Neural cell (in vitro differentiated cells): ENCODE results near the gene KRABD2.

Experiments used
- H2AFZ ChIP-seq: fragments of 200-600, 300-800 bp; sonication (generic), shearing (Covaris generic); 2 replicates; pipeline ENCODE4 v1.6.0; 2014; ENCODE audit warnings: low read depth, mild to moderate bottlenecking, antibody characterized with exemption, low read length, moderate library complexity
- H3F3A ChIP-seq: fragments of 200-600 bp; shearing (Covaris generic); 2 replicates; pipeline ENCODE4 v1.6.1; 2016; ENCODE audit warnings: mild to moderate bottlenecking, moderate library complexity, mixed read lengths, antibody characterized with exemption, low read length; ENCODE audit not compliant: insufficient read depth, poor library complexity, severe bottlenecking
- H3K27ac ChIP-seq: fragments of 200-600, 300-800 bp; sonication (generic), shearing (Covaris generic); 2 replicates; pipeline ENCODE4 v1.5.1; 2014; ENCODE audit warnings: mild to moderate bottlenecking, low read length, moderate library complexity
- H3K27me3 ChIP-seq: fragments of 300-800, 200-600 bp; sonication (generic), shearing (Covaris generic); 2 replicates; pipeline ENCODE4 v1.6.0; 2014; ENCODE audit warnings: mild to moderate bottlenecking, low read depth, low read length, moderate library complexity; ENCODE audit not compliant: insufficient read depth
- H3K36me3 ChIP-seq: fragments of 300-800, 200-600 bp; sonication (generic), shearing (Covaris generic); 2 replicates; pipeline ENCODE4 v1.5.1; 2014; ENCODE audit warnings: mild to moderate bottlenecking, antibody characterized with exemption, low read length, moderate library complexity; ENCODE audit not compliant: insufficient read depth
- H3K4me2 ChIP-seq: fragments of 300-800, 200-600 bp; sonication (generic), shearing (Covaris generic); 2 replicates; pipeline ENCODE4 v1.6.0; 2014; ENCODE audit warnings: mild to moderate bottlenecking, low read length
- H3K4me3 ChIP-seq: fragments of 300-800, 200-600 bp; sonication (generic), shearing (Covaris generic); 2 replicates; pipeline ENCODE4 v1.5.1; 2014; ENCODE audit warnings: mild to moderate bottlenecking, low read length, moderate library complexity
- H3K79me2 ChIP-seq: fragments of 200-600 bp; shearing (Covaris generic); replicated peaks from 2 replicates; pipeline ENCODE4 v1.6.0; 2014; ENCODE audit warnings: mild to moderate bottlenecking, low read length, moderate library complexity; ENCODE audit not compliant: insufficient read depth
- H3K9ac ChIP-seq: fragments of 300-800, 200-600 bp; sonication (generic), shearing (Covaris generic); 2 replicates; pipeline ENCODE4 v1.6.1; 2016; ENCODE audit warnings: mild to moderate bottlenecking, low read length, mixed read lengths
- H3K9me2 ChIP-seq: fragments of 200-600 bp; shearing (Covaris generic); 2 replicates; pipeline ENCODE4 v1.6.1; 2016; ENCODE audit warnings: mild to moderate bottlenecking, low read length, mixed read lengths; ENCODE audit not compliant: insufficient read depth
- H3K9me3 ChIP-seq: fragments of 200-600, 300-800 bp; sonication (generic), shearing (Covaris generic); 2 replicates; pipeline ENCODE4 v1.6.1; 2016; ENCODE audit warnings: mild to moderate bottlenecking, mixed run types, low read length, moderate library complexity, mixed read lengths
- H4K20me1 ChIP-seq: fragments of 200-600 bp; shearing (Covaris generic); 2 replicates; pipeline ENCODE4 v1.6.1; 2016; ENCODE audit warnings: mild to moderate bottlenecking, mixed run types; ENCODE audit not compliant: insufficient read depth
- CTCF ChIP-seq: fragments of 450-650 bp; IDR thresholded peaks from 2 replicates; pipeline ENCODE4 v1.5.1; 2014; ENCODE audit warnings: antibody characterized with exemption, mild to moderate bottlenecking, moderate library complexity; ENCODE audit not compliant: poor library complexity, severe bottlenecking
- EP300 ChIP-seq: fragments of 450-650 bp; conservative IDR thresholded peaks from 2 replicates; pipeline ENCODE4 v1.6.1; 2014; ENCODE audit warnings: antibody characterized with exemption, mild to moderate bottlenecking, moderate library complexity; ENCODE audit not compliant: poor library complexity, severe bottlenecking
- EZH2 ChIP-seq: fragments of 200-600, 300-800 bp; shearing (Covaris generic), sonication (generic); IDR thresholded peaks from 2 replicates; pipeline ENCODE4 v1.6.1; 2014; ENCODE audit warnings: antibody characterized with exemption, low read length, borderline replicate concordance, mild to moderate bottlenecking; ENCODE audit not compliant: insufficient read depth, poor library complexity, severe bottlenecking
- MXI1 ChIP-seq: fragments of 450-650 bp; conservative IDR thresholded peaks from 2 replicates; pipeline ENCODE4 v1.6.1; 2014; ENCODE audit warnings: antibody characterized with exemption, mild to moderate bottlenecking; ENCODE audit not compliant: poor library complexity, severe bottlenecking
- POLR2AphosphoS5 ChIP-seq: IDR thresholded peaks from 2 replicates; pipeline ENCODE4 v1.6.1; 2012
- RAD21 ChIP-seq: fragments of 450-650 bp; conservative IDR thresholded peaks from 2 replicates; pipeline ENCODE4 v1.6.1; 2014; ENCODE audit warnings: antibody characterized with exemption, mild to moderate bottlenecking, moderate library complexity
- REST ChIP-seq: IDR thresholded peaks from 2 replicates; pipeline ENCODE4 v1.6.1; 2012; ENCODE audit warnings: borderline replicate concordance
- SMC3 ChIP-seq: fragments of 450-650 bp; conservative IDR thresholded peaks from 2 replicates; pipeline ENCODE4 v1.6.1; 2014; ENCODE audit warnings: antibody characterized with exemption, mild to moderate bottlenecking, moderate library complexity; ENCODE audit not compliant: poor library complexity
- TAF1 ChIP-seq: IDR thresholded peaks from 2 replicates; pipeline ENCODE4 v1.6.1; 2012; ENCODE audit warnings: low read depth

KRABD2 gene

GRCh38 chr17:8366231-8366630 lies 10.3 kb downstream of the KRABD2 start:
- H3K9me2 ChIP-seq = no peaks in the 10 kb centered on the region
- H3K27me3 ChIP-seq = no peaks in the 10 kb centered on the region
- H3K79me2 ChIP-seq = no peaks in the 10 kb centered on the region
- H3K36me3 ChIP-seq = peaks cover 5% of the 10 kb centered on the region
- no peak overlapping the region for H3K4me2 ChIP-seq
- H3K9ac ChIP-seq = no peak overlapping the region
- no peak overlapping the region for H2AFZ ChIP-seq
- H4K20me1 ChIP-seq = no peaks in the 10 kb centered on the region
- H3F3A ChIP-seq = no peaks in the 10 kb centered on the region
- no peak overlapping the region for H3K27ac ChIP-seq
- H3K9me3 ChIP-seq = no peaks in the 10 kb centered on the region
- TF ChIP-seq MXI1 (no peak), RAD21 (no peak), SMC3 (no peak), EZH2 (no peak), REST (no peak), CTCF (no peak), TAF1 (no peak), EP300 (no peak), POLR2AphosphoS5 (no peak)
- no peak overlapping the region for H3K4me3 ChIP-seq

- Histone ChIP-seq H3K4me3 (no peak overlapping the region), H3K9ac (no peak overlapping the region), H3K4me2 (no peak overlapping the region), H3K27ac (no peak overlapping the region), H3F3A (no peaks in the 10 kb centered on the region), H3K79me2 (no peaks in the 10 kb centered on the region), H2AFZ (no peak overlapping the region), H3K36me3 (peaks cover 5% of the 10 kb centered on the region), H3K27me3 (no peaks in the 10 kb centered on the region), H3K9me3 (no peaks in the 10 kb centered on the region), H3K9me2 (no peaks in the 10 kb centered on the region), H4K20me1 (no peaks in the 10 kb centered on the region)
- TF ChIP-seq CTCF = no peak
- no peak for TF ChIP-seq TAF1
- TF ChIP-seq RAD21 = no peak
Measured at GRCh38 chr17:8365143-8365542, 11.4 kb downstream of the KRABD2 start.
